ENCODE measurements around the gene CKAP4.

CKAP4 gene

DNA sequence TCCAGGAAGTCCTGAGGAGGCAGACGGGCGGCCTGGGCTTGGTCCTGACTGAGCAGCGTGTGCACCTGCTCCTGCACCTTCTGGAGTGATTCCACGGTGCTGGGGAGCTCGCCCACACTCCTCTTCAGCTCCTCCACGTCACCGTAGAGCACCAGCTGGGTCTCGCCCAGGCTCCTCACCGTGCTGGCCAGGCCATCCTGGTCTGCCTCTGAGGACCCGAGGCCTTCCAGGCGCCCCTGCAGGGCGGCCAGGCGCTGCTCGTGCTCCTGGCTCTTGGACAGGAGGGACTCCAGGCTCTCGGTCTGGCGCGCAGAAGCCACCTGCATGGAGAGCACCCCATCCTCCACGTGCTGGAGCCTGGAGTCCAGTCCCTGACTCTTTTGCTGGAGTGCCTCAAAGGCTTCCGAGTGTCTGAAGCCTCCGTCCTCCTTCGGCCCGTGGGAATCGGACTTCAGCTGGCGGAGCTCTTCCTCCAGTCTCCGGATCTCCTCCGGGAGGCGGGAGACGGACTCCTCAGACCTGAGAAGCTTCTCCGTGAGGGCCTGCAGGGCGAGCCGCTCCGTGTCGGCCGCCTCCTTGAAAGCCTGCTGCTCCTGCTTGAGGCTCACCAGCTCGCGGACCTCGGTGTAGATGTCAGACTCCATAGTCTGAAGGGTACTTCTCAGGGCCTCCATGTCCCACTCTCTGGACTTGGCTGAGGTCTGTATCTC lies 8.4 kb downstream of the CKAP4 start:
- DNase-seq: no peak

DNA sequence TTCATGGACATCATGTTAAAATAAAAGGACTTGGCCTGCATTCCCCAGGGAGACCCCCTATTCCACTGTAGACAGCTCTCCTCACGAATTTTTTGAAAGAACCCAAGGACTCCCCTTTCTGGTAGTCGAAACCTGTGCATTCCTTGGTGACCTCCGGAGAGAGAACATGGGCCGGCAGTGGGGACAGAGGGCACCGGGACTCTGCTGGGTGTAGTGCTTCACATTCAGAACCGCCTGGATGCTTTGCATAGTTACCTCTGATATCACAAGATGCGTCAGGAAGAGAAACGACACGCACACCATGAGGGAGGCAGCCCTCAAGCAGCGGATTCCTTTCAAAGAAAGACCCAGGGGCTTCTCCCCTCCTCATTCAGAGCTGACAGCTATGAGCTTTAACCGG lies 9.7 kb downstream of the CKAP4 start:
- no peak for DNase-seq

DNA sequence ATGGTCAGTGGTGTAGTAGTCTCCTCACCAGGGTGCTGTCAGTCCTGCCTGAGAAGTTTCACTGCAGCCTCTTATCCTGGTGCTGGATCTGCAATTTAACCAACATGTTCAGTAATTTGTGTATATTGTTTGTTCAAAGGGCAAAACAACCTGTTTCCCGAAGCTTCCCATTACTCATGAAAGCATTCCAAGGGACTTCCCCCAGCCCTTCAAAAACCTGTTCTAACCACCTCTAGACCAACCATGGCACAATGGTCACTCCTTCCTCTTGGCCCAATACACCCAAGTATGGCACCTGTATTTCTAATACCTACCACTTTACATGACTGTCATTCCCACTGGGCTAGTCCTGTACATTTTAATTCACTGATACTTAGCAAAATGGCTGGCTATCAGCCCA lies 12.1 kb downstream of the CKAP4 start:
- no peak for DNase-seq

DNA sequence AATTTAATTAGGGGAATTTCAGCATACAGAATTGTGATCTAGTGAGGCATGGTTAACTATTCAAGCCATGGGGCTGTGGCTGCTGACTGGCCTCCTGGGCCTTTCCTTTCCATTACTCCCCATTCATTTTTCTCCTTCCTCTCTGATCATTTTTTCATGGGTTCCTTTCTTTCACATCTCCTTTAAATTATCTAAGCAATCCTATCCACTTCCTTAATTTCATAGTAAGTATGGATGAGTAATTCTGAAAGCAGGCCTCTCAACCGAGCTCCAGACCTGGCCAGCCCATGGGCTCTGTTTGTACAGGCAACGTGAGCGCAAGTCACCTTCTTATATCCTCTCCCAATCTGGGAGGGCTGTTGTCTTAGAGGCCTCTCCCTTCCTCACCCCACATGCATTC lies 13.4 kb downstream of the CKAP4 start:
- no peak for DNase-seq

DNA sequence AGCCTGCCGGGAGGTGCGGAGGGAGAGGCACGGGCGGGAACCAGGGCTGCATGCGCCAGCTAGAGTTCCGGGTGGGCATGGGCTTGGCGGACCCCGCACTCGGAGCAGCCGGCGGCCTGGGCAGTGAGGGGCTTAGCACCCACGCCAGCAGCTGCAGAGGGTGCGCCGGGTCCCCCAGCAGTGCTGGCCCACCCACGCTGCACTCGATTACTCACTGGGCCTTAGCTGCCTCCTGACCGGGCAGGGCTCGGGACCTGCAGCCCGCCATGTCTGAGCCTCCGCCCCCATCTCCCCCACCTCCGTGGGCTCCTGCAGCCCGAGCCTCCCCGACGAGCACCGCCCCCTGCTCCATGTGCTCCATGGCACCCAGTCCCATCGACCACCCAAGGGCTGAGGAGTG lies 14.8 kb downstream of the CKAP4 start:
- DNase-seq: no peak

DNA sequence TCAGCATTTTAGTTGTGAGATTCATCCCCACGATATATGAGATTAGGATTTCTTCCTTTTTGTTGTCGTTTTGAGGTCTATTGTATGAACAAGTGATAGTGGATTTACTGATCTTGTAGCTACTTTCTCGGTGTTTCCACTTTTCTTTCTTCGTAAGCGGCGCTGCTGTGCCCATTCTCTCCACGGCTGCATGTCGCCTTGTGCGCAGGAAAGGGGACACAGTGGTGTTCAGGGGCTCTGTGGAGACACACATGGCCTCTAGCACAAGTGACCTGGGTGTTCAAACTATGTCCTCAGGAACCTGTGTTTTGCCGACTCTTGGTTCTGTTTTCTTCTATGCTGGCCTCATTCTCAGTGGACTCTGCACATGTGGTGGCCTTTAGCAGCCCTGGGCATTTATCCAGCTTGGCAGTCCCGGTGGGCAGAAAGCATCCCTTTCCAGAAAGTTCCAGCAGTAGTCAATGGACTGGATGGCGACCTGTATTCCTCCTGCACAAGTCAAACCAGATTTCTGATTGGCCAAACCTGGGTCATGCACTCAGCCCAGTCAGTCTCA lies 18.7 kb downstream of the CKAP4 start:
- DNase-seq: no peak

DNA sequence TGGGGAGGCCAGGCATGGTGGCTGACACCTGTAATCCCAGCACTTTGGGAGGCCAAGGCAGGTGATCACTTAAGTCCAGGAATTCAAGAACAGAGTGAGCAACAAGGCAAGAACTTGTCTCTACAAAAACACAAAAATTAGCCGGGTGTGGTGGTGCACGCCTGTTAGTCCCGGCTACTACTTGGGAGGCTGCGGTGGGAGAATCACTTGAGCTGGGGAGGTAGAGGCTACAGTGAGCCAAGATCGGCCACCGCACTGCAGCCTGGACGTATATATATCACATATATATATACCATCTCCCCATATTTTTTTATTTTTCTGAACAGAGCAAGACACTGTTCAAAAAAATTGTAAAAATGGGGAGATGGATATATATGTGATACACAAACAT lies 19.5 kb downstream of the CKAP4 start:
- no peak for DNase-seq

DNA sequence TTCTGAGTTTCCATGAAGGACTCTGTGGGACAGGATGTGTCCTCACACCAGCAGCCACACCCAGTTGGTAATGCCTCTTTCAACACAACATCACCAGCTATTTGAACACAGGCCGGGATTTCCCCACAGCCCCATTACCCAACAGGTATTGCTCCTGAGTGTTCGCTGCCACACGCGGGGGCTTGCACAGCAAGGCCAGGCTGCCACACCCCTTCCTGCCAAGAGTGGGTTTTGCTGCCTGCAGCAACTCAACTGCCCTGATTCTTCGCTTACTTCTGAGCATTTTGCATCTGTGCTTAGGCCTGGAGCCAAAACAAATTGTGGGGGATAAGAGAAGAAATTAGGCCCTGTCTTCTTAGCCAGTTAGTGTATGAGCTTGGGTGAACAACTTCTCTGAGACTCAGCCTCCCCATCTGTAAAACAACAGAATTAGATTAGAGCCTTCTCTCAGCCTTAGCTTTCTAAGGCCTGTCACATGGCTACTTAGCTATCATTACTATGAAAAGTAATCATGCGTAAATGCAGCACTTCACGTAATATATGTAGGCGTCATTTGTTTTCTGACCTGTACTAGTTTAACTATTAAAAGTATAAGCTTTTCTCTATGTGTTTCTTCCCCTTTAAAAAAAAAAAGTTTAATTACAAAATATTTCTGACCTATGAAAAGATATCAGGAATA lies 20.0 kb downstream of the CKAP4 start:
- peak; percentile 46 for DNase-seq

DNA sequence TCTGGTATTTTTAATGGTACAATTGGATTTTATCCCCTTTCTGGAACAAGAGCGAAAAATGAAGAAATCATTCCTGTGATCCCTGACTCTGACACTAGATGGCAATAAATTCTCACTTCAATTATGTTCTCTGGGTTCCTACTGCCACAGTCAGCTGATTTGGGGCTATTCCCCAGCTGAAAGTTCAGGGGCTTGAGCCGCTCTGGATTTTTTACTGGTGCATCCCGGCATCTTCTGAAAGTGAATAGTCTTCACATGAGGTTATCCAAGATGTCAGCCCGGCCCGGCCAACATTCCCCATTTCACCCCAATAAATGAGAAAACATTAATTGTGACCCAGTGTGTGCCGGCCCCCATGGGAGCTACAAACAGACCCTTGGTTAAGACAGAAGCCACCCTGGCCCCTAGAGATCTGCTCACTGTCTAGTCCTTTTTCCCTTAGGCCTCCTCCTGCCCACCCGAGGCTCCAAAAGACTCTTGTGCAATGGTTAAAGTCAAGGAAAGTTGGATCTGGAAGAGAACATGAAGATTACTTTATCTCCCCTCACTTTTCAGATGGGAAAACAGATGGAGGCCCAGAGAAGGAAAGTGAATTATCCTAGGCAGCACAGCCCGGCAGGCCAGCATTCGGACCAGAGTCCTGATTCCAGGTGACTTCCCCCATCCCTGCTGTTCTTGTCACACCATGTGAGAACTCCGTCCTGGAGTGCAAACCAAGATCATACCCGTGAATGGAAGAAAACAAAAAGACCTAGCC lies 20.8 kb downstream of the CKAP4 start:
- DNase-seq: no peak

DNA sequence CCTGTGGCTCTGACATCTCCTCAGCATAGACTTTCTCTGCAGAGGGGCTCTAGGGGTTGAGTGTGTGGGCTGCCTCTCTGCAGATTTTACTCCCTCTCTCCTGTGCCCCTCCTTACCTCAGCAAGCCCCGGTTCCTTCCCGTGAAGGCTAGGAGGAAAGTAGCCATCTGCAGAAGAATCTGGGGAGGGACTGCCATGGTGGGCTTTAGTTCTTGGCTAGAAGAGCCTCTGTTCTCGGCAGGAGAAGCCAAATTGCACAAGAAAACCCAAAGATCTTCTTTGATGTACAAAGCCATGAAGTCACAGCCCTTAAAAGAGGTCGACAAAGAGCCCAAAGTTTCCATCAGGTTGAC lies 23.5 kb downstream of the CKAP4 start:
- no peak for DNase-seq

DNA sequence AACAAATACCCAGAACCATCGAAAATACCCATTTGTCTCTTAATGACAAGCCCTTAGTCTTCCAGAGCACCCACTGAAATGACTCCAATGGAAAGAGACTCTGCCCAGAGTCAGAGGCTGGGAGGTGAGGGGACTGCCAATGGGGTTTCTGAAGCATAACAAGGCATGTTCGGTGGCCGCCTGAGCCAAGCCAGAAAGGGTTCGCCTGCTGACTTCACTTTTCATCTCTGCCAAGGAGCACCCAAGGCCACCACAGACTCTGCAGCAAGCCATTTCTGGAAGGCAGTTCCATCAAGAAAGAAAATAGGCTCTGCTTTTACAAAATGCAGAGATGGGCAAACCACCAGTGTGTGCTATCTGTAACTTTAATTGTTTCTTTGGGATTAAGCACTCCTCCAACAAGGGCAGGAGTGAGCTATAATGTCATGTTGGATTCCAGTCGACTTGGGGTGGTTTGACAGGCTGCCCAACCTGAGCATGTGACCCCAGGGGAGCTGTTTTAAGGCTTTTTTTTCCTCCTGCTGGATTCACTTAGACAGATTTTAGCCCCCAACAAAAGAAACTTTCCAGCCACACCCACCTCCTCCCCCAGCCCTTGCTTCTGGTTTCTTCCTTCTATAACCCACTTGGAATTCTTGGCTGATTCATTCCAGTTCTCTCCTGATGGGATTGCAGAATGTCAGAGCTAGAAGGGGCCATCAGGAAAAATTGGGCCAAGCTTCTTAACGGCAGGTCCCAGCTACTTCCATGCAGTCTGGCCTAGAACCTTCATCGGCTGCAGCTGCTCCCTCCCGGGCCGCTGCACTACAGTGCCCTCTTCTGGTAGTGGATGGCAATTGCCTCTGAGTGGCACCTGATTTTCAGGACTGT lies 24.1 kb downstream of the CKAP4 start:
- peak; percentile 59 for DNase-seq

DNA sequence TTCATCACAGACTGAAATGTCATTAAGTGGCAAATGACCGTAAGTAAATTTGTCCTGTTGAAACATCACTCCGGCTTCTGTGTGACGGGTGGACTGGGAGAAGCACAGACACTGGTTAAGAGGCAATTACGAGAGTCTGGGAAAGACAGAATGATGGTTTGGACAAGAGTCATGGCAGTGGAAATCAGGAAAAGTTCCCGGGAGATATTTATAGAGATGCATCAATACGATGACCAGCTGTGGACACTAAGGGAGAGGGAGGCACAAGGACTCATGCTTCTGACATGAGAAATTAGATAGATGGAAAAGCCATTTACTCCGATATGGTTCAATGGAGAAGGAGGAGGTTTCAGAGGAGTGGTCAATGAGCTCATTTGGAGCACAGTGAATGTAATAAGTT lies 27.3 kb downstream of the CKAP4 start:
- no peak for DNase-seq

DNA sequence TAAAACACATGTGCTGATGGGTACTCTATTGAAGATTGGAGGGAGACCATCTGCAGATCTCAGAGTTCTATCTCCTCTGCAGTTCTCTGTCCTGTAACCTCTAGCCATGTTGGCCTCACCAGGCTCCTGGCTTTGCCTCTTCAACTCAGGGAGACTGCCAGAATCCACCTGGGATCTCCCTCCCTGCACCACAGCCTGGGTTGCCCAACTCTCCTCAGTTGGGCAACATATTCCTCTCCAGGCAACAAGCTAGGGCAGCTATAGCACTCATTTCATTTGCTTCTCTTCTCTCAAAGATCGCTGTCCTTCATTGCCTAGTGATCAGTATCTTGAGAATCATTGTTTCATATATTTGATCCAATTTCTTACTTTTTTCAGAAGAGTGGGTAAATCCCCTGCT lies 28.8 kb downstream of the CKAP4 start:
- no peak for DNase-seq

DNA sequence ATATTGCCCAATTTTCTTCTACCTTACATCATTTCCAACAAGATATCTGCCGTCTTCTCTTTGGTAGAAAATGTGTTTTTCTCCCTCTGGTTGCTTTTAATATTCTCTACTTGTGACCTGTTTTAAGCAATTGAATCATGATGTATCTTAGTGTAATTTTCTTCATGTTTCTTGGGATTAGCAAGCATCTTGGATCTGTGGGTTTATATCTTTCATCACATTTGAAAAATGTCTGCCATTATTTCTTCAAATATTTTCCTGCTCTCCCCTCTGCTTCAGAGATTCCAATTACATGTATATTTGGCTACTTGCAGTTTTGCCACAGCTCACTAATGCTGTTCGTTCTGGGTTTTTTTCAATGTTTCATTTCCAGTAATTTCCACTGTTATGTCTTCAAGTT lies 30.1 kb downstream of the CKAP4 start:
- DNase-seq: no peak

DNA sequence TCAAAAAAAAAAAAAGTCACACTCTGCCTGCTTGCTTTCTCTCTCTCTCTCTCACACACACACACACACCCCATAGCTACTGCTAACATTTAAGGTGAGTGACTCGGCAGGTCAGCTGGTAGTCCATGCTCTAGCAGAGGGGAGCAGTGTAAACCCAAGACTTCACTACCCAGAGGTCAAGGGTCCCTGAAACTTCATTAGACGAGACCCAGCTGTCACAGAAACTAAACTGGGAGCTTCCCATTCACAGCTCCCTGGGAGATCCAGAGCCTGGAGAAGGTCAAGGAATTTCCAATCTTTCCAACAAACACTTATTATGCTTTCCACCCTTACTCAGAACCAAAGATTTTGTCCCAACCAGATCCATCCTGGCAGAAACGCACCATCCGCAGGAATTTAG lies 33.2 kb downstream of the CKAP4 start:
- no peak for DNase-seq

DNA sequence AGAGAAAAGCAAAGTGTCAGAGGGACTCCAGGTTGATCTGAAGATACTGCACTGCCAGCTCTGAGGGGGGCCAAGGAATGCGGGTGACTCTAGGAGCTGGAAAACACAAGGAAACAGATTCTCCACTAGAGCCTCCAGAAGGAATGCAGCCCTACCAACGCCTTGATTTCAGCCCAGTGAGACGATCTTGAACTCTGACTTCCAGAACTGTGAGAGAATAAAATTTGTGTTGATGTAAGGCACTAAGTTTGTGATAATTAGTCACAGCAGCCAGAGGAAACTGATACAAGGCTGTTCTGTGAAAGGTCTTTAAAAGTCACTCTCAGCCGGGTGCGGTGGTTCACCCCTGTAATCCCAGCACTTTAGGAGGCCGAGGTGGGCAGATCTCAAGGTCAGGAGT lies 34.2 kb downstream of the CKAP4 start:
- DNase-seq: no peak

DNA sequence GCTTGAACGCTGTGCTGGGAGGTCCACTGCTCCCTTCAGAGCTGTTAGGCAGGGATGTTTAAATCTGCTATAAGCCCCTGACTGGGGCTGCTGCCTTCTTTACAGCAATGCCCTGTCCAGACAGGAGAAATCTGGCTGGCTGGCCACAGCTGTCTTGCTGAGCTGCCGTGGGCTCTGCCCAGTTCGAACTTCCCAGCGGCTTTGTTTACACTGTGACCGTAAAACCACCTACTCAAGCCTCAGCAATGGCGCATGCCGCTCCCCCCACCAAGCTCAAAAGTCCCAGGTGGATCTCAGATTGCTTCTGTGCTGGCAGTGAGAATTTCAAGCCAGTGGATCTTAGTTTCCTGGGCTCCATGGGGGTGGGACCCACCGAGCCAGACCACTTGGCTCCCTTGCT lies 35.8 kb downstream of the CKAP4 start:
- no peak for DNase-seq

DNA sequence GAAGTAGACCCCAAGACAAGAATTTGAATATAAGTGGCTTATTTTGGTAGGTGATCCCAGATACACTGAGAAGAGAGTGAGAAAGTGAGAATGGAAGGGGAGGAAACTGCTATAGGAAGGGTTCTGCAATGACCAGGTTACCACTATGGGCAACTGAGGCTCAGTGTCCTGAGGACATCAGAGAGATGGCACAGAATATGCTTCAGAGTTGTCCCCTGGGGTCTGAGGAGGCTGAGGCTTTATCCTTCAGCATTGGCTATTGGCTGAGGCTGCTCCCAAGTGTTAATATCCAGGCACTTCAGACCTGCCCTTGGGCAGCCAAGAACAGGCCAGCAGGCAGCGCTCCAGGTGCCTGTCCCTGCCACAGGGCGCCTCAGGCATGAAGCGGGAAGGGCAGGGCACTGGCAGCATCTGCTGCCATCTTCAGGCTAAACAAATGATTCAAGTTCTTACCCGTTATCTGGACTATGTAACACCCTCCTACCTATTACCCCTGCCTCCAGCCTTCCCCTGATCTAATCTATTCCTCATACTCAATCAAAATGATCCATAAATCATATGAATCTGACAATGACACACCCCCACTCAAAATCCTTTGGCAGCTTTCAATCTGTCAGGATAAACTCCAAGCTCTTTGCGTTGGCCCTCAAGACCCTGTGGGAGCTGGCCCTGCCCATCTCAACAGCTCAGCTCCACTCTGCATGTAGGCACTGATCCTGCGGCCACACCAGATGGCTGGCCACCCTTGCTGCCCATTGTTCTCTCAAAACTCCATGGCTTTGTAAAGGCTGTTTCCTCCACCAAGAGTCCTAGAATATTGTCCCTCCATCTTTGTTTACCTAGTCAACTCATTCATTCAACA lies 42.4 kb downstream of the CKAP4 start:
- DNase-seq: no peak

DNA sequence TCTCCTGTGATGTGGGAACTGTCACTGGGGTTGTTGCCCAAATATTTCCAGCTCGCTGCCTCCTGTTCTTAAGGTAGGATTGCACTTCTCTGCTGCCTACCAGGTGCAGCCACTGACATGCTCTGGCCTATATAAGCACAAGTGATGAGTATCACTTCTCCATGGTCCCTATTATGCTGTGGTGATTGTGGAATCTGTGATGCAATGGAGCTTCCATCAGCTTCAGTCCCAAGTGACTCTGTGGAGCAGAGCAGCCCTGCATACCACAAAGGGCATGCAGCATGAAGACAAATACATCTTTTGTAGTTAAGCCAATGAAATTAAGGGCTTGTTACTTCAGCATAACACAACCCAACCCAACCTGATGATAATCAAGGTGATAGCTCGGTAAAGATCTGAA lies 43.5 kb downstream of the CKAP4 start:
- DNase-seq: no peak

DNA sequence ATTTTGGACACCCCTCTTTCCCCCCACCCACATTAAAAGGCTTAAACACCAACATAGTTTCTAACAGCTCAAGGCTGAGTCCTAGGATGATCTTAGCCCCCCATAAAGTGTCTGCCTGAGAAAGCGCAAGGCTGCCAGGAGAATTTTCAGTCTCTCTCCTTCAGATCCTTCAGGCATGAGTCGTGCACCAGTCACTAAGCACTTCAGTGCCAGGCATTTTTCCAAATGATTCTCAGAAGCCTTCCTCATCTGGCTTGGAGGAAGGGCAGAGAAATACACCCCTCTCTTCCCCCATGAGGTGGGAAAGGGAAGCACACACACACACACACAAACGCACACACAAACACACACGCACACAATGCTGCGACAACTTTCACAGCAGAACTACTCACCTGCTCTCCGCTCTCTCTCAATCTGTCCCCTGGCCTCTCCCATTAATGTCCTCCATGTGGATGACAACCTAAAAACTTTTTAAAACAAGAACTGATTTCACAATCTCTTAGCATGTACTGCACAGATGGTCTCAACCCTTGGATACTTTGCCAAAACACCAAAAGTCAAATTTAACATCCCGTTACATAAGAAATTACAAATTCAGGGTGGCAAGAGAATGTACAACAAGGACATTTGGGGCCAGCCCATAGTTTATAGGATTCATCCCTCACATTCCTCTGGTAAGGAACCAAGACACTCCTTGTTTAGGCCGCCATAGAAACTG lies 49.8 kb downstream of the CKAP4 start:
- no peak for DNase-seq

DNA sequence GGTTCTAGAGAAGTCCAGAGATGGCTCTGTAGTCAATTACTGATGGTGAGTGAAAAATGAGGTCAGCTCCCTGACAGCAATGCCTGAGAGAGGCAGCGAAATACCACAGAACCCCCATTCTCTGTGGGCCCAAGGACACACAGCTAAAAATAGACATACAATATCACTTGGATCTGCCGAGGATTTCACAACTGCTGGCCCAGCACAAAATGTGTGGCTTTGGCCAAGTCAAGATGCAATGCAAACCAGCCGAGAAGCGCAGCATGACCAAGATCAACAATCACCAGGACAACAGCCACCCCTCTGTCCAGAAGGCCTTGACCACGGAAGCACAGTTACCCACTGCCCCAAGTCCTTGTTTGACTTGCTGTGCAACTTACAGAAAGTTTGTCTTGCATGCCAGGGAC lies 52.2 kb downstream of the CKAP4 start:
- no peak for DNase-seq

Measured in activated effector memory CD4-positive, alpha-beta T cell treated with Interleukin-2 at 50 U/mL for 16 hours (primary cell).